Embryonic facial prominence (tissue), 1 donor: ENCODE measurements around the gene PARP16.

Experiments used
- DNase-seq: peaks from one replicate; pipeline ENCODE4 v3.0.0-alpha.2; 2016; ENCODE audit errors: extremely low spot score

The PARP16 gene

GRCh38 chr15:65275728-65276126, 11.0 kb downstream of the PARP16 start:
- DNase-seq = no peak

- no peak for DNase-seq
These were observed 11.5 kb downstream of the PARP16 start for GRCh38 chr15:65275104-65275727.

GRCh38 chr15:65270811-65271545, 15.7 kb downstream of the PARP16 start:
- DNase-seq = peak; percentile 40

GRCh38 chr15:65268411-65268810, 18.3 kb downstream of the PARP16 start:
- no peak for DNase-seq

GRCh38 chr15:65266469-65266868, 20.2 kb downstream of the PARP16 start:
- no peak for DNase-seq

GRCh38 chr15:65264863-65265430, 21.7 kb downstream of the PARP16 start:
- DNase-seq = no peak

GRCh38 chr15:65263313-65263712, 23.4 kb downstream of the PARP16 start:
- DNase-seq = no peak

- DNase-seq = no peak
These were observed 25.7 kb downstream of the PARP16 start for GRCh38 chr15:65260968-65261367.

GRCh38 chr15:65259367-65259797, 27.3 kb downstream of the PARP16 start:
- no peak for DNase-seq

- no peak for DNase-seq
These were observed 28.1 kb downstream of the PARP16 start for GRCh38 chr15:65258375-65259262.

- no peak for DNase-seq
These were observed 31.1 kb downstream of the PARP16 start for GRCh38 chr15:65255486-65256140.

- DNase-seq = no peak
These were observed 31.9 kb downstream of the PARP16 start for GRCh38 chr15:65254758-65255157.

- no peak for DNase-seq
These were observed 32.3 kb downstream of the PARP16 start for GRCh38 chr15:65254356-65254755.

GRCh38 chr15:65249641-65250040, 37.0 kb downstream of the PARP16 start:
- no peak for DNase-seq

- DNase-seq = no peak
These were observed 38.0 kb downstream of the PARP16 start for GRCh38 chr15:65248511-65249255.

- no peak for DNase-seq
These were observed 39.7 kb downstream of the PARP16 start for GRCh38 chr15:65246939-65247338.

GRCh38 chr15:65246026-65246714, 40.5 kb downstream of the PARP16 start:
- DNase-seq = no peak

- no peak for DNase-seq
These were observed 41.4 kb downstream of the PARP16 start for GRCh38 chr15:65245096-65245856.

- no peak for DNase-seq
These were observed 42.0 kb downstream of the PARP16 start for GRCh38 chr15:65244638-65245037.
